Nephron (organoid): ENCODE data around the gene HOXB4.

Experiments used
- H3K27ac Mint-ChIP-seq, 3 experiments: 2 replicates each; pipeline ENCODE4 v1.8.0; 2020; ENCODE audit warnings: mixed read lengths in 3 of 3, mild to moderate bottlenecking in 2 of 3, moderate library complexity in 1 of 3
- H3K27me3 Mint-ChIP-seq: 2 replicates; pipeline ENCODE4 v1.8.0; 2021; ENCODE audit warnings: low read depth, mild to moderate bottlenecking, moderate library complexity, mixed read lengths
- H3K36me3 Mint-ChIP-seq: 2 replicates; pipeline ENCODE4 v1.8.0; 2020; ENCODE audit warnings: low read depth, mixed read lengths
- H3K4me1 Mint-ChIP-seq: 2 replicates; pipeline ENCODE4 v1.8.0; 2020; ENCODE audit warnings: mixed read lengths
- H3K4me3 Mint-ChIP-seq, 3 experiments: 2 replicates each; pipeline ENCODE4 v1.8.0; 2020; ENCODE audit warnings: mild to moderate bottlenecking in 3 of 3, mixed read lengths in 3 of 3, moderate library complexity in 2 of 3
- H3K9me3 Mint-ChIP-seq: 2 replicates; pipeline ENCODE4 v1.8.0; 2020; ENCODE audit warnings: mixed read lengths
- CTCF ChIP-seq, 3 experiments: fragments of 200-600 bp; sonication (generic); IDR thresholded peaks; one replicate each; pipeline ENCODE4 v1.5.0; 2021; ENCODE audit warnings: antibody characterized with exemption in 3 of 3; ENCODE audit not compliant: unreplicated experiment in 3 of 3

The HOXB4 gene

GRCh38 chr17:48571826-48572417, 6.2 kb downstream of the HOXB4 start:
- Mint-ChIP-seq H3K9me3 (no peaks in the 10 kb centered on the region), H3K27ac (no peak overlapping the region), H3K36me3 (peaks cover 26% of the 10 kb centered on the region), H3K4me3 (peak overlapping the region in 2 of 3 experiments; percentile 46 to 75), H3K27me3 (peaks cover 45% of the 10 kb centered on the region), H3K4me1 (peaks cover 61% of the 10 kb centered on the region)
- TF ChIP-seq CTCF (IDR thresholded peaks at IDR 0.05; ENCODE audit: unreplicated experiment in 3 of 3): no peak

GRCh38 chr17:48571024-48571818, 6.9 kb downstream of the HOXB4 start:
- Mint-ChIP-seq H3K4me1 (peaks cover 58% of the 10 kb centered on the region), H3K9me3 (no peaks in the 10 kb centered on the region), H3K36me3 (peaks cover 26% of the 10 kb centered on the region), H3K27me3 (peaks cover 45% of the 10 kb centered on the region), H3K27ac (no peak overlapping the region), H3K4me3 (peak overlapping the region in 2 of 3 experiments; percentile 46 to 75)
- no peak for TF ChIP-seq CTCF (IDR thresholded peaks at IDR 0.05; ENCODE audit: unreplicated experiment in 3 of 3)

GRCh38 chr17:48570325-48571023, 7.7 kb downstream of the HOXB4 start:
- no peaks in the 10 kb centered on the region for H3K9me3 Mint-ChIP-seq

GRCh38 chr17:48569674-48570324, 8.4 kb downstream of the HOXB4 start:
- no peak overlapping the region for H3K27ac Mint-ChIP-seq
- peak in 1 of 3 experiments; percentile 3 for TF ChIP-seq CTCF (IDR thresholded peaks at IDR 0.05; ENCODE audit: unreplicated experiment in 3 of 3)
- H3K36me3 Mint-ChIP-seq: peaks cover 23% of the 10 kb centered on the region
- peaks cover 46% of the 10 kb centered on the region for H3K4me1 Mint-ChIP-seq
- H3K27me3 Mint-ChIP-seq: peaks cover 38% of the 10 kb centered on the region
- peak overlapping the region in 1 of 3 experiments; percentile 85 for H3K4me3 Mint-ChIP-seq
- no peaks in the 10 kb centered on the region for H3K9me3 Mint-ChIP-seq

More at GRCh38 chr17:48570325-48571023, 7.7 kb downstream of the HOXB4 start:
- Mint-ChIP-seq H3K27me3 (peaks cover 42% of the 10 kb centered on the region), H3K4me3 (peak overlapping the region in 2 of 3 experiments; percentile 75 to 85), H3K4me1 (peaks cover 53% of the 10 kb centered on the region), H3K36me3 (peaks cover 23% of the 10 kb centered on the region), H3K27ac (no peak overlapping the region)
- no peak for TF ChIP-seq CTCF (IDR thresholded peaks at IDR 0.05; ENCODE audit: unreplicated experiment in 3 of 3)

- no peak for TF ChIP-seq CTCF (IDR thresholded peaks at IDR 0.05; ENCODE audit: unreplicated experiment in 3 of 3)
- H3K36me3 Mint-ChIP-seq: peaks cover 20% of the 10 kb centered on the region
- H3K27ac Mint-ChIP-seq: no peak overlapping the region
- peak overlapping the region in 1 of 3 experiments; percentile 85 for H3K4me3 Mint-ChIP-seq
- peaks cover 33% of the 10 kb centered on the region for H3K27me3 Mint-ChIP-seq
- H3K9me3 Mint-ChIP-seq: no peaks in the 10 kb centered on the region
- peaks cover 40% of the 10 kb centered on the region for H3K4me1 Mint-ChIP-seq
Measured at GRCh38 chr17:48569240-48569582, 8.9 kb downstream of the HOXB4 start.
